ENCODE results near the gene NAGS.

DNA sequence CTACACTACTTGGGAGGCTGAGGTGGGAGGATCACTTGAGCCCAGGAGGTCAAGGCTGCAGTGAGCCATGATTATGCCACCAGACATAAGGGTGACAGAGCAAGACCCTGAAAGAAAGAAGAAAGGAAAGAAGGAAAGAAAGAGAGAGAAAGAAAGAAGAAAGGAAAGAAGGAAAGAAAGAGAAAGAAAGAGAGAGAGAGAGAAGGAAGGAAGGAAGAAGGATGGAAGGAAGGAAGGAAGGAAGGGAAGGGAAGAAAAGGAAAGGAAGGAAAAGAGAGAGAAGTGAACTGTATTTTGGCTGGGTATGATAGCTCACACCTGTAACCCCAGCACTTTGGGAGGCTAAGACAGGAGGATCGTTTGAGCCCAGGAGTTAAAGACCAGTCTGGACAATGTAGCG is 26.3 kb upstream of the NAGS start:
- TF ChIP-seq, protein P1, sequence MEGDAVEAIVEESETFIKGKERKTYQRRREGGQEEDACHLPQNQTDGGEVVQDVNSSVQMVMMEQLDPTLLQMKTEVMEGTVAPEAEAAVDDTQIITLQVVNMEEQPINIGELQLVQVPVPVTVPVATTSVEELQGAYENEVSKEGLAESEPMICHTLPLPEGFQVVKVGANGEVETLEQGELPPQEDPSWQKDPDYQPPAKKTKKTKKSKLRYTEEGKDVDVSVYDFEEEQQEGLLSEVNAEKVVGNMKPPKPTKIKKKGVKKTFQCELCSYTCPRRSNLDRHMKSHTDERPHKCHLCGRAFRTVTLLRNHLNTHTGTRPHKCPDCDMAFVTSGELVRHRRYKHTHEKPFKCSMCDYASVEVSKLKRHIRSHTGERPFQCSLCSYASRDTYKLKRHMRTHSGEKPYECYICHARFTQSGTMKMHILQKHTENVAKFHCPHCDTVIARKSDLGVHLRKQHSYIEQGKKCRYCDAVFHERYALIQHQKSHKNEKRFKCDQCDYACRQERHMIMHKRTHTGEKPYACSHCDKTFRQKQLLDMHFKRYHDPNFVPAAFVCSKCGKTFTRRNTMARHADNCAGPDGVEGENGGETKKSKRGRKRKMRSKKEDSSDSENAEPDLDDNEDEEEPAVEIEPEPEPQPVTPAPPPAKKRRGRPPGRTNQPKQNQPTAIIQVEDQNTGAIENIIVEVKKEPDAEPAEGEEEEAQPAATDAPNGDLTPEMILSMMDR (IDR thresholded peaks at IDR 0.05), result no peak
- TF ChIP-seq, protein P2, sequence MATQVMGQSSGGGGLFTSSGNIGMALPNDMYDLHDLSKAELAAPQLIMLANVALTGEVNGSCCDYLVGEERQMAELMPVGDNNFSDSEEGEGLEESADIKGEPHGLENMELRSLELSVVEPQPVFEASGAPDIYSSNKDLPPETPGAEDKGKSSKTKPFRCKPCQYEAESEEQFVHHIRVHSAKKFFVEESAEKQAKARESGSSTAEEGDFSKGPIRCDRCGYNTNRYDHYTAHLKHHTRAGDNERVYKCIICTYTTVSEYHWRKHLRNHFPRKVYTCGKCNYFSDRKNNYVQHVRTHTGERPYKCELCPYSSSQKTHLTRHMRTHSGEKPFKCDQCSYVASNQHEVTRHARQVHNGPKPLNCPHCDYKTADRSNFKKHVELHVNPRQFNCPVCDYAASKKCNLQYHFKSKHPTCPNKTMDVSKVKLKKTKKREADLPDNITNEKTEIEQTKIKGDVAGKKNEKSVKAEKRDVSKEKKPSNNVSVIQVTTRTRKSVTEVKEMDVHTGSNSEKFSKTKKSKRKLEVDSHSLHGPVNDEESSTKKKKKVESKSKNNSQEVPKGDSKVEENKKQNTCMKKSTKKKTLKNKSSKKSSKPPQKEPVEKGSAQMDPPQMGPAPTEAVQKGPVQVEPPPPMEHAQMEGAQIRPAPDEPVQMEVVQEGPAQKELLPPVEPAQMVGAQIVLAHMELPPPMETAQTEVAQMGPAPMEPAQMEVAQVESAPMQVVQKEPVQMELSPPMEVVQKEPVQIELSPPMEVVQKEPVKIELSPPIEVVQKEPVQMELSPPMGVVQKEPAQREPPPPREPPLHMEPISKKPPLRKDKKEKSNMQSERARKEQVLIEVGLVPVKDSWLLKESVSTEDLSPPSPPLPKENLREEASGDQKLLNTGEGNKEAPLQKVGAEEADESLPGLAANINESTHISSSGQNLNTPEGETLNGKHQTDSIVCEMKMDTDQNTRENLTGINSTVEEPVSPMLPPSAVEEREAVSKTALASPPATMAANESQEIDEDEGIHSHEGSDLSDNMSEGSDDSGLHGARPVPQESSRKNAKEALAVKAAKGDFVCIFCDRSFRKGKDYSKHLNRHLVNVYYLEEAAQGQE (IDR thresholded peaks at IDR 0.05; ENCODE audit: low read depth, low read length), result no peak
- TF ChIP-seq NRF1 (IDR thresholded peaks at IDR 0.05; ENCODE audit: low read depth, low read length), result no peak
- no peak for TF ChIP-seq EZH2phosphoT487 (IDR thresholded peaks at IDR 0.05; ENCODE audit: borderline replicate concordance, low read depth)
- no peak for TF ChIP-seq RAD21 (IDR thresholded peaks at IDR 0.05; ENCODE audit: low read length)
- TF ChIP-seq POLR2AphosphoS5 (IDR thresholded peaks at IDR 0.05; ENCODE audit: low read depth, low read length), result no peak
- no peak for TF ChIP-seq MXI1 (IDR thresholded peaks at IDR 0.05; ENCODE audit: low read depth, low read length)
- no peak for TF ChIP-seq EP300 (IDR thresholded peaks at IDR 0.05; ENCODE audit: borderline replicate concordance in 1 of 2, low read depth in 1 of 2, low read length in 1 of 2)
- TF ChIP-seq SIN3A (IDR thresholded peaks at IDR 0.05; ENCODE audit: borderline replicate concordance, low read depth, low read length), result no peak

Data from SK-N-SH (cell line).